ENCODE measurements around the gene DAG1.

DAG1 gene

GRCh38 chr3:49553692-49554632 lies 83.9 kb downstream of the DAG1 start, which contains the start of gene BSN:
Gene BSN (plus strand): TSS chr3:49554477. CDS start chr3:49554603, 126 bp downstream.
- Histone ChIP-seq H3K27ac (ENCODE audit: insufficient read depth, low read length, poor library complexity, severe bottlenecking) (no peak within 1 kb of the TSS), H3K36me3 (ENCODE audit: control insufficient read depth, insufficient read depth, low read length) (no peaks in the 10 kb centered on the region), H3K4me1 (ENCODE audit: control insufficient read depth, insufficient read depth, low read length, poor library complexity, severe bottlenecking) (peaks cover 17% of the 10 kb centered on the region), H3K27me3 (replicated peaks; ENCODE audit: control insufficient read depth, insufficient read depth, low read length, poor library complexity, severe bottlenecking) (peaks cover 17% of the 10 kb centered on the region), H3K4me3 (ENCODE audit: insufficient read depth, low read depth, low read length, poor library complexity, severe bottlenecking) (peak within 1 kb of the TSS; percentile 49), H3K9me3 (ENCODE audit: control insufficient read depth, low read length) (no peaks in the 10 kb centered on the region)
- peak; percentile 61 to 67 (median 62) for DNase-seq

GRCh38 chr3:49554633-49555265 lies 84.7 kb downstream of the DAG1 start:
- H3K9me3 ChIP-seq (ENCODE audit: control insufficient read depth, low read length), result no peaks in the 10 kb centered on the region
- peak in 1 of 3 donors; percentile 36 for DNase-seq
- peaks cover 17% of the 10 kb centered on the region for H3K4me1 ChIP-seq (ENCODE audit: control insufficient read depth, insufficient read depth, low read length, poor library complexity, severe bottlenecking)
- H3K4me3 ChIP-seq (ENCODE audit: insufficient read depth, low read depth, low read length, poor library complexity, severe bottlenecking), result no peak overlapping the region
- H3K27me3 ChIP-seq (replicated peaks; ENCODE audit: control insufficient read depth, insufficient read depth, low read length, poor library complexity, severe bottlenecking), result peaks cover 17% of the 10 kb centered on the region
- H3K27ac ChIP-seq (ENCODE audit: insufficient read depth, low read length, poor library complexity, severe bottlenecking), result no peak overlapping the region
- no peaks in the 10 kb centered on the region for H3K36me3 ChIP-seq (ENCODE audit: control insufficient read depth, insufficient read depth, low read length)

- no peaks in the 10 kb centered on the region for H3K9me3 ChIP-seq (ENCODE audit: control insufficient read depth, low read length)
- H3K27ac ChIP-seq (ENCODE audit: insufficient read depth, low read length, poor library complexity, severe bottlenecking), result no peak overlapping the region
- H3K27me3 ChIP-seq (replicated peaks; ENCODE audit: control insufficient read depth, insufficient read depth, low read length, poor library complexity, severe bottlenecking), result peaks cover 17% of the 10 kb centered on the region
- no peak overlapping the region for H3K4me3 ChIP-seq (ENCODE audit: insufficient read depth, low read depth, low read length, poor library complexity, severe bottlenecking)
- H3K4me1 ChIP-seq (ENCODE audit: control insufficient read depth, insufficient read depth, low read length, poor library complexity, severe bottlenecking), result peaks cover 17% of the 10 kb centered on the region
- no peaks in the 10 kb centered on the region for H3K36me3 ChIP-seq (ENCODE audit: control insufficient read depth, insufficient read depth, low read length)
- DNase-seq, result no peak
These were observed 86.6 kb downstream of the DAG1 start for GRCh38 chr3:49556500-49557275.

- DNase-seq, result no peak
- H3K27me3 ChIP-seq (replicated peaks; ENCODE audit: control insufficient read depth, insufficient read depth, low read length, poor library complexity, severe bottlenecking), result no peaks in the 10 kb centered on the region
- H3K27ac ChIP-seq (ENCODE audit: insufficient read depth, low read length, poor library complexity, severe bottlenecking), result no peak overlapping the region
- no peaks in the 10 kb centered on the region for H3K9me3 ChIP-seq (ENCODE audit: control insufficient read depth, low read length)
- H3K36me3 ChIP-seq (ENCODE audit: control insufficient read depth, insufficient read depth, low read length), result no peaks in the 10 kb centered on the region
- H3K4me3 ChIP-seq (ENCODE audit: insufficient read depth, low read depth, low read length, poor library complexity, severe bottlenecking), result no peak overlapping the region
- H3K4me1 ChIP-seq (ENCODE audit: control insufficient read depth, insufficient read depth, low read length, poor library complexity, severe bottlenecking), result no peaks in the 10 kb centered on the region
These were observed 93.0 kb downstream of the DAG1 start for GRCh38 chr3:49563040-49563578.

GRCh38 chr3:49563766-49564165 lies 93.7 kb downstream of the DAG1 start:
- no peaks in the 10 kb centered on the region for H3K9me3 ChIP-seq (ENCODE audit: control insufficient read depth, low read length)
- no peak overlapping the region for H3K27ac ChIP-seq (ENCODE audit: insufficient read depth, low read length, poor library complexity, severe bottlenecking)
- H3K4me3 ChIP-seq (ENCODE audit: insufficient read depth, low read depth, low read length, poor library complexity, severe bottlenecking), result no peak overlapping the region
- no peak for DNase-seq
- no peaks in the 10 kb centered on the region for H3K36me3 ChIP-seq (ENCODE audit: control insufficient read depth, insufficient read depth, low read length)
- no peaks in the 10 kb centered on the region for H3K4me1 ChIP-seq (ENCODE audit: control insufficient read depth, insufficient read depth, low read length, poor library complexity, severe bottlenecking)
- no peaks in the 10 kb centered on the region for H3K27me3 ChIP-seq (replicated peaks; ENCODE audit: control insufficient read depth, insufficient read depth, low read length, poor library complexity, severe bottlenecking)

GRCh38 chr3:49566312-49566711 lies 96.2 kb downstream of the DAG1 start:
- no peaks in the 10 kb centered on the region for H3K4me1 ChIP-seq (ENCODE audit: control insufficient read depth, insufficient read depth, low read length, poor library complexity, severe bottlenecking)
- no peaks in the 10 kb centered on the region for H3K27me3 ChIP-seq (replicated peaks; ENCODE audit: control insufficient read depth, insufficient read depth, low read length, poor library complexity, severe bottlenecking)
- H3K27ac ChIP-seq (ENCODE audit: insufficient read depth, low read length, poor library complexity, severe bottlenecking), result no peak overlapping the region
- DNase-seq, result no peak
- no peak overlapping the region for H3K4me3 ChIP-seq (ENCODE audit: insufficient read depth, low read depth, low read length, poor library complexity, severe bottlenecking)
- H3K36me3 ChIP-seq (ENCODE audit: control insufficient read depth, insufficient read depth, low read length), result no peaks in the 10 kb centered on the region
- H3K9me3 ChIP-seq (ENCODE audit: control insufficient read depth, low read length), result no peaks in the 10 kb centered on the region

- Histone ChIP-seq H3K27ac (ENCODE audit: insufficient read depth, low read length, poor library complexity, severe bottlenecking) (no peak overlapping the region), H3K4me3 (ENCODE audit: insufficient read depth, low read depth, low read length, poor library complexity, severe bottlenecking) (no peak overlapping the region), H3K27me3 (replicated peaks; ENCODE audit: control insufficient read depth, insufficient read depth, low read length, poor library complexity, severe bottlenecking) (no peaks in the 10 kb centered on the region), H3K9me3 (ENCODE audit: control insufficient read depth, low read length) (no peaks in the 10 kb centered on the region), H3K36me3 (ENCODE audit: control insufficient read depth, insufficient read depth, low read length) (no peaks in the 10 kb centered on the region), H3K4me1 (ENCODE audit: control insufficient read depth, insufficient read depth, low read length, poor library complexity, severe bottlenecking) (no peaks in the 10 kb centered on the region)
- no peak for DNase-seq
These were observed 97.3 kb downstream of the DAG1 start for GRCh38 chr3:49567406-49567805.

GRCh38 chr3:49568965-49569364 lies 98.9 kb downstream of the DAG1 start:
- Histone ChIP-seq H3K4me1 (ENCODE audit: control insufficient read depth, insufficient read depth, low read length, poor library complexity, severe bottlenecking) (no peaks in the 10 kb centered on the region), H3K27me3 (replicated peaks; ENCODE audit: control insufficient read depth, insufficient read depth, low read length, poor library complexity, severe bottlenecking) (no peaks in the 10 kb centered on the region), H3K4me3 (ENCODE audit: insufficient read depth, low read depth, low read length, poor library complexity, severe bottlenecking) (no peak overlapping the region), H3K27ac (ENCODE audit: insufficient read depth, low read length, poor library complexity, severe bottlenecking) (no peak overlapping the region), H3K36me3 (ENCODE audit: control insufficient read depth, insufficient read depth, low read length) (no peaks in the 10 kb centered on the region), H3K9me3 (ENCODE audit: control insufficient read depth, low read length) (no peaks in the 10 kb centered on the region)
- no peak for DNase-seq

GRCh38 chr3:49570028-49570654 lies 100.1 kb downstream of the DAG1 start:
- Histone ChIP-seq H3K36me3 (ENCODE audit: control insufficient read depth, insufficient read depth, low read length) (no peaks in the 10 kb centered on the region), H3K9me3 (ENCODE audit: control insufficient read depth, low read length) (no peaks in the 10 kb centered on the region), H3K27ac (ENCODE audit: insufficient read depth, low read length, poor library complexity, severe bottlenecking) (no peak overlapping the region), H3K27me3 (replicated peaks; ENCODE audit: control insufficient read depth, insufficient read depth, low read length, poor library complexity, severe bottlenecking) (no peaks in the 10 kb centered on the region), H3K4me3 (ENCODE audit: insufficient read depth, low read depth, low read length, poor library complexity, severe bottlenecking) (no peak overlapping the region), H3K4me1 (ENCODE audit: control insufficient read depth, insufficient read depth, low read length, poor library complexity, severe bottlenecking) (no peaks in the 10 kb centered on the region)
- DNase-seq, result no peak
